Duodenal mucosa (tissue), 2 donors: ENCODE measurements around the gene SLC2A8.
A peak's percentile ranks its signal among the peaks of the same experiment; 100 is the strongest.

Experiments
- H3K27ac ChIP-seq: one replicate; pipeline ENCODE4 v1.7.0; 2013; ENCODE audit warnings: low read depth, low read length
- H3K27me3 ChIP-seq, 2 donors: one replicate each; pipeline ENCODE4 v1.7.0; 2013; ENCODE audit warnings: low read length in 2 of 2, control low read depth in 1 of 2; ENCODE audit not compliant: insufficient read depth in 2 of 2, control insufficient read depth in 1 of 2
- H3K36me3 ChIP-seq, 2 donors: one replicate each; pipeline ENCODE4 v1.7.0; 2013; ENCODE audit warnings: low read length in 2 of 2, control low read depth in 1 of 2; ENCODE audit not compliant: insufficient read depth in 2 of 2, control insufficient read depth in 1 of 2
- H3K4me1 ChIP-seq, 2 donors: one replicate each; pipeline ENCODE4 v1.7.0; 2013; ENCODE audit warnings: low read length in 2 of 2, control low read depth in 1 of 2; ENCODE audit not compliant: insufficient read depth in 2 of 2, control insufficient read depth in 1 of 2
- H3K4me3 ChIP-seq, 2 donors: one replicate each; pipeline ENCODE4 v1.7.0; 2013; ENCODE audit warnings: low read length in 2 of 2, low read depth in 1 of 2
- H3K9ac ChIP-seq, 2 donors: one replicate each; pipeline ENCODE4 v1.7.0; 2013; ENCODE audit warnings: low read length in 2 of 2, low read depth in 1 of 2
- H3K9me3 ChIP-seq, 2 donors: one replicate each; pipeline ENCODE4 v1.7.0; 2013; ENCODE audit warnings: low read length in 2 of 2, control low read depth in 1 of 2; ENCODE audit not compliant: control insufficient read depth in 1 of 2

SLC2A8 gene

GRCh38 chr9:127452691-127453090, 55.7 kb downstream of the SLC2A8 start:
- H3K27ac ChIP-seq, result no peak overlapping the region
- peaks cover 28 to 41% of the 10 kb centered on the region in 2 donors for H3K4me1 ChIP-seq
- no peaks in the 10 kb centered on the region for H3K27me3 ChIP-seq
- peak overlapping the region in 1 of 2 donors; percentile 94 for H3K4me3 ChIP-seq
- H3K9ac ChIP-seq, result peak overlapping the region in 1 of 2 donors; percentile 96
- no peaks in the 10 kb centered on the region for H3K9me3 ChIP-seq
- H3K36me3 ChIP-seq, result peaks cover 25 to 31% of the 10 kb centered on the region in 2 donors

GRCh38 chr9:127455324-127455992, 58.5 kb downstream of the SLC2A8 start:
- no peak overlapping the region for H3K4me3 ChIP-seq
- H3K27ac ChIP-seq, result no peak overlapping the region
- no peak overlapping the region for H3K9ac ChIP-seq
- H3K9me3 ChIP-seq, result no peaks in the 10 kb centered on the region
- H3K27me3 ChIP-seq, result no peaks in the 10 kb centered on the region
- H3K4me1 ChIP-seq, result peaks cover 9 to 18% of the 10 kb centered on the region in 2 donors
- peaks cover 8 to 22% of the 10 kb centered on the region in 2 donors for H3K36me3 ChIP-seq

GRCh38 chr9:127457191-127457878, 60.4 kb downstream of the SLC2A8 start:
- Histone ChIP-seq H3K36me3 (peaks cover 22 to 37% of the 10 kb centered on the region in 2 donors), H3K9me3 (no peaks in the 10 kb centered on the region), H3K27ac (no peak overlapping the region), H3K27me3 (no peaks in the 10 kb centered on the region), H3K4me3 (no peak overlapping the region), H3K4me1 (peaks cover 5 to 12% of the 10 kb centered on the region in 2 donors), H3K9ac (no peak overlapping the region)
